BLaER1 treated with 17β-estradiol and CSF1 and Interleukin-3, amounts not matched to agents 10 nM and 100 nM (cell line): ENCODE measurements around the gene RHBDL2.

ENCODE experiments used
- H3K27ac ChIP-seq, 11 experiments: shearing (Covaris generic); formaldehyde crosslinking; 2 replicates each; pipeline ENCODE4 v1.8.1; 2022
- H3K27me3 ChIP-seq, 11 experiments: shearing (Covaris generic); formaldehyde crosslinking; 2 replicates each; pipeline ENCODE4 v1.8.1; 2022
- H3K36me3 ChIP-seq, 11 experiments: shearing (Covaris generic); formaldehyde crosslinking; 2 replicates each; pipeline ENCODE4 v1.8.1; 2022
- H3K4me1 ChIP-seq, 10 experiments: shearing (Covaris generic); formaldehyde crosslinking; 2 replicates each; pipeline ENCODE4 v1.8.1; 2022
- H3K4me2 ChIP-seq, 11 experiments: shearing (Covaris generic); formaldehyde crosslinking; 2 replicates each; pipeline ENCODE4 v1.8.1; 2022
- H3K4me3 ChIP-seq, 10 experiments: shearing (Covaris generic); formaldehyde crosslinking; 2 replicates each; pipeline ENCODE4 v1.8.1; 2022
- H3K9ac ChIP-seq, 11 experiments: shearing (Covaris generic); formaldehyde crosslinking; 2 replicates each; pipeline ENCODE4 v1.8.1; 2022
- H3K9me3 ChIP-seq, 11 experiments: shearing (Covaris generic); formaldehyde crosslinking; replicated peaks in 1 of 11; 2 replicates each; pipeline ENCODE4 v1.8.1; 2022
- H4K20me1 ChIP-seq, 11 experiments: shearing (Covaris generic); formaldehyde crosslinking; 2 replicates each; pipeline ENCODE4 v1.8.1; 2022
- Cebpa-rat ChIP-seq, 11 experiments: shearing (Covaris generic); IDR thresholded peaks; 2 replicates each; pipeline ENCODE4 v1.8.1; 2022

The RHBDL2 gene

DNA sequence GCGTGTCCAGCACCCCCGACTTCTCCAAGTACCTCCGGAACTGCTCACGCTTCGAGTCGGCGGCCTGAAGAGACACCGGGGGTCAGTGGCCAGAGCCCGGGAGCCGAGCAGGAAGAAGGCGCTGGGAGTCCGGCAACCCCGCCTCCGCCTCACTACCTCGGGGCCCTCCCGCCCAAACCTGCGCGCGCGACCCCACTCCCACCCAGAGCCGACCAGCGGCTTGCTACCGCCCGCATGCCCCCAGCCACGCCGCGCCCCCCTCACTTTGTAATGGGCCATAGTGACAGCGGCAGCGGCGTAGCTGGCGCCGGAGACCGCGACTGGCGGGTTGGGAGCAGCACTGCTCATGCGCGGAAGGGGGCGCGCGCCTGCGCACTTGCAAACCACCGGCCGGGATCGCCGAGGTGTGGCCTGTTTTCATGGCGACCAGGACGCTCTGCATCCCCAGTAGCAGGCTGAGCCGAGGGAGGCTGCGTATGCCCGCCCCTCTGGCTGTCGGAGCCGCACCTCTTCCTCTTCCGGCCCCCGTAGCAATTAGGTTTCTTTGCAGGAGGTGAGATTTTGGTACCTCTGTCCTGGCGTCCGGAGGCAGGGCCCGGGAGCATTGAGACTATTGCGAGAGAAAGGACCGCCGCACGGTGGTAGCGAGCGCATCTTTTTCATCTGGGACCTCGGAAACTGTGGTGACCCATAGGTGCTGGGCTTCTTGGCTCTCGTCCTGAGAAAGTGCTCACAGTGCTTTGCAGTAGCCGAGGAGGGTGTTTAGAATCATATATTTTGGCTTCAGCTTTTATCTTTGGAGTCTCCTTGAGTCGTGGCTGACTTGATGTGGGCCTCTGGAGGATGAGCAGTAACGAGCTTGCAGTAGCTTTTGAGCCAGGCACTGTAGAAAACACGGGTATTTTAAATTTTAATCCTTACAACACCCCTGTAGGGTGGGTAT lies 68.3 kb downstream of the RHBDL2 start, which contains the start of gene MYCBP:
Gene MYCBP, minus strand, starts transcription at position 322 of the 943 bp plus-strand sequence. Its CDS starts 43 bp downstream, at position 279.
- Histone ChIP-seq H3K27me3 (no peaks in the 10 kb centered on the region), H3K4me2 (peak within 1 kb of the TSS; percentile 81 to 97 (median 92)), H4K20me1 (peaks cover 0 to 44% (median 12%) of the 10 kb centered on the region in 11 experiments; a peak in 9 of 22 replicates), H3K9me3 (no peaks in the 10 kb centered on the region), H3K4me1 (peaks cover 19 to 36% (median 28%) of the 10 kb centered on the region in 10 experiments), H3K36me3 (peaks cover 0 to 7% (median 0%) of the 10 kb centered on the region in 11 experiments; a peak in 5 of 22 replicates), H3K27ac (peak within 1 kb of the TSS; percentile 31 to 75 (median 68); a peak in 21 of 22 replicates), H3K9ac (peak within 1 kb of the TSS; percentile 78 to 89 (median 84)), H3K4me3 (peak within 1 kb of the TSS; percentile 84 to 100 (median 92))
- no peak for TF ChIP-seq Cebpa-rat (IDR thresholded peaks at IDR 0.05)

DNA sequence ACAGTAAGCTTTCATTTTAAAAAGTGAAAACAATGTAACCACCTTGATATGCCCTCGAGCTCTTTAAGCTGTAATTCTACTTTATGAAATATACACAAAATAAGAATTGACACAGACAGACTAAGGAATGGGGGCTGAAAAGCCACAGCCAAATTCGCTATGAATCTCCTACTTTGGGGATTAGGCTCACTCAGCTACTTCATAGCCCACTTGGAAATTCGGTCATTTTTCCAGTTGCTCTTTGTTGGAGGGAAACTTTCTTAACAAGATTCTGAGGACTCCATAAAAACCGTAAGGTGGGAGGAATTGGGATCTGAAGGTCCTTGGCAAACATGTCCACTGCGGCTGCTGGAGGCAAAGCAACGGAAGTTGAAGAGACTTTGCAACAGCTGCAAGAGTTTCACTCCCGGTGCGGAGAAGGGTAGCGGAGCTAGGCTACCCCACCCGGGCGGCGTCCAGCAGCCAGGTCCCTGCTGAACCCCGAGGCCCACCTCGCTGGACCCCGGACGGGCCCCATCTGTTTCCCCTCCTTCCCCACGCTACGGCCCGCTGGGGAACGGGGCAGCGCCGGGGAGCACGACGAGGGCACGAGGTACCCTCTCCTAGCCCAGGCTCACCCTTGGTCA lies 69.1 kb downstream of the RHBDL2 start:
- Histone ChIP-seq H3K27ac (peak overlapping the region; percentile 31 to 75 (median 68); a peak in 20 of 22 replicates), H3K4me1 (peaks cover 26 to 44% (median 35%) of the 10 kb centered on the region in 10 experiments), H3K27me3 (no peaks in the 10 kb centered on the region), H3K4me3 (peak overlapping the region; percentile 84 to 100 (median 92)), H3K4me2 (peak overlapping the region; percentile 78 to 97 (median 88)), H3K9ac (peak overlapping the region; percentile 78 to 89 (median 84)), H3K9me3 (no peaks in the 10 kb centered on the region), H3K36me3 (peaks cover 0 to 11% (median 3%) of the 10 kb centered on the region in 11 experiments; a peak in 9 of 22 replicates), H4K20me1 (peaks cover 0 to 52% (median 12%) of the 10 kb centered on the region in 11 experiments; a peak in 9 of 22 replicates)
- TF ChIP-seq Cebpa-rat (IDR thresholded peaks at IDR 0.05): no peak

- no peak overlapping the region for H3K27ac ChIP-seq
- peaks cover 0 to 67% (median 12%) of the 10 kb centered on the region in 11 experiments; a peak in 9 of 22 replicates for H4K20me1 ChIP-seq
- no peak for TF ChIP-seq Cebpa-rat (IDR thresholded peaks at IDR 0.05)
- no peaks in the 10 kb centered on the region for H3K9me3 ChIP-seq
- no peaks in the 10 kb centered on the region for H3K27me3 ChIP-seq
- H3K9ac ChIP-seq: no peak overlapping the region
- peaks cover 11 to 27% (median 16%) of the 10 kb centered on the region in 11 experiments for H3K36me3 ChIP-seq
- H3K4me1 ChIP-seq: peaks cover 26 to 51% (median 35%) of the 10 kb centered on the region in 10 experiments
- no peak overlapping the region for H3K4me3 ChIP-seq
- peak overlapping the region in 9 of 11 experiments; percentile 16 to 97 (median 88); a peak in 11 of 22 replicates for H3K4me2 ChIP-seq
Observed at GRCh38 chr1:38870996-38871395, 70.6 kb downstream of the RHBDL2 start.

- Histone ChIP-seq H3K4me3 (no peak overlapping the region), H3K9ac (no peak overlapping the region), H3K36me3 (peaks cover 36 to 60% (median 51%) of the 10 kb centered on the region in 11 experiments), H3K27me3 (no peaks in the 10 kb centered on the region), H3K4me1 (peaks cover 13 to 68% (median 22%) of the 10 kb centered on the region in 10 experiments), H3K9me3 (no peaks in the 10 kb centered on the region), H3K27ac (no peak overlapping the region), H3K4me2 (peak overlapping the region in 4 of 11 experiments; percentile 31 to 56 (median 49); a peak in 3 of 22 replicates), H4K20me1 (peaks cover 0 to 97% (median 10%) of the 10 kb centered on the region in 11 experiments; a peak in 12 of 22 replicates)
- TF ChIP-seq Cebpa-rat (IDR thresholded peaks at IDR 0.05): no peak
Observed at GRCh38 chr1:38867208-38867607, 74.4 kb downstream of the RHBDL2 start.

DNA sequence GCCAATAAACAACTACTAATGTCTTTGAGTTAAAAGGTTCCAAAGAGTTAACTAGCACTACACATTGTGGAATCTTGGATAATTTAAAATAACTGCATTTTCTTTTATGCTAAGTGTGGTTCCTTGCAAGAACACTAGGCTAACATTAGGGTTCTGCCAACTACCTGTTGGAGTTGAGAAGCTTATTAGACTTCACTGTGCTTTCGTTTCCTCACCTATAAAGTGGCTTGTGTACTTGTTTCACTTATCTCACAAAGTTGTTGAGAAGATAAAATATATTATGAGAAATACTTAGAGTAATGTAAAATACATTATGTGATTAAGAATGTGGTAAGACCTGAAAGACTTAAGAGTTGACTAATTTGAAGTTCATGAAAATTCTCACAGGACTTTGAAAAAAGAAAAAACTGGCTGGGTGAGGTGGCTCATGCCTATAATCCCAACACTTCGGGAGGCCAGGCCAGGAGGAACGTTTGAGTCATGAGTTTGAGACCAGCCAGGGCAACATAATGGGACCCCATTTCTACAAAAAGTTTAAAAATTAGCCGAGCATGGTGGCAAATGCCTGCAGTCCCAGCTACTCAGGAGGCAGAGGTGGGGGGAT lies 76.4 kb downstream of the RHBDL2 start:
- Histone ChIP-seq H3K36me3 (peaks cover 36 to 60% (median 54%) of the 10 kb centered on the region in 11 experiments), H3K4me1 (peaks cover 8 to 68% (median 18%) of the 10 kb centered on the region in 10 experiments), H3K27ac (no peak overlapping the region), H3K9ac (no peak overlapping the region), H4K20me1 (peaks cover 0 to 84% (median 3%) of the 10 kb centered on the region in 11 experiments; a peak in 9 of 22 replicates), H3K27me3 (no peaks in the 10 kb centered on the region), H3K4me2 (no peak overlapping the region; a peak in 1 of 22 replicates), H3K9me3 (no peaks in the 10 kb centered on the region), H3K4me3 (no peak overlapping the region)
- no peak for TF ChIP-seq Cebpa-rat (IDR thresholded peaks at IDR 0.05)

DNA sequence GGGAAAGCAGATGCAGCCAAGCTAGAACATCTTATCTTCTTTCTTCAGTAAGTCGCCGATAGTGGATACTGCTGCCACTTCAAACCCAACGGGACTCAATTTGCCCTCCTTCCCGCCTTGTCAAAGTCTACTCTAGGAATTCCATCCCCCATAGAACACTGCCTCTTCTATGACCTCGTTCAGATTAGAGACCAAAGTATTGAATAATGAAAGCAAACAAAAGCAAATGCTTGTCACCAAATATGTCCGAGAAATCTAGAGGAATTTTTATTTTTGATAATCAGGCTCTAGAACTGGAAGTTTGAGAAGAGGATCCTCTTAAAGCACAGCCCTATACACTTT lies 81.2 kb downstream of the RHBDL2 start:
- Histone ChIP-seq H3K4me1 (peaks cover 26 to 79% (median 28%) of the 10 kb centered on the region in 10 experiments), H3K36me3 (peaks cover 33 to 59% (median 48%) of the 10 kb centered on the region in 11 experiments), H3K9me3 (no peaks in the 10 kb centered on the region), H4K20me1 (peaks cover 0 to 71% (median 18%) of the 10 kb centered on the region in 11 experiments; a peak in 15 of 22 replicates), H3K4me2 (peak overlapping the region; percentile 83 to 100 (median 92)), H3K9ac (peak overlapping the region; percentile 68 to 92 (median 86)), H3K4me3 (peak overlapping the region; percentile 85 to 96 (median 94)), H3K27ac (peak overlapping the region; percentile 40 to 80 (median 66); a peak in 21 of 22 replicates), H3K27me3 (no peaks in the 10 kb centered on the region)
- no peak for TF ChIP-seq Cebpa-rat (IDR thresholded peaks at IDR 0.05)

- peak within 1 kb of the TSS; percentile 68 to 92 (median 86) for H3K9ac ChIP-seq
- peak within 1 kb of the TSS; percentile 88 to 100 (median 92) for H3K4me2 ChIP-seq
- H3K27me3 ChIP-seq: no peaks in the 10 kb centered on the region
- peaks cover 26 to 78% (median 28%) of the 10 kb centered on the region in 10 experiments for H3K4me1 ChIP-seq
- no peaks in the 10 kb centered on the region for H3K9me3 ChIP-seq
- peak within 1 kb of the TSS; percentile 85 to 96 (median 94) for H3K4me3 ChIP-seq
- H4K20me1 ChIP-seq: peaks cover 0 to 71% (median 18%) of the 10 kb centered on the region in 11 experiments; a peak in 15 of 22 replicates
- TF ChIP-seq Cebpa-rat (IDR thresholded peaks at IDR 0.05): no peak
- peak within 1 kb of the TSS; percentile 62 to 80 (median 70) for H3K27ac ChIP-seq
- H3K36me3 ChIP-seq: peaks cover 36 to 59% (median 48%) of the 10 kb centered on the region in 11 experiments
Observed at GRCh38 chr1:38859561-38860453, 81.8 kb downstream of the RHBDL2 start, which contains the start of gene RRAGC. TSS of gene RRAGC (minus strand) at chr1:38859772. CDS start at chr1:38859646, 126 bp downstream.
